K562 (cell line): ENCODE results near the gene ARL17B.
"Not testable (repeated sequence)": the region's sequence is repeated elsewhere in the genome, so short reads cannot be mapped to it uniquely, and the experiment has no call there.

ENCODE experiments used
- BRF1 ChIP-seq: IDR thresholded peaks from 3 replicates; pipeline ENCODE4 v1.6.1; 2011; ENCODE audit warnings: borderline replicate concordance, mild to moderate bottlenecking; ENCODE audit not compliant: insufficient read length; ENCODE audit errors: extremely low read depth
- GABPA ChIP-seq: fragments of 200-800 bp; sonication (Bioruptor generic); conservative IDR thresholded peaks from 2 replicates; pipeline ENCODE4 v1.6.1; 2016; ENCODE audit warnings: low read depth, missing genetic modification characterization, missing compliant biosample characterization
- MEF2A ChIP-seq: IDR thresholded peaks from 2 replicates; pipeline ENCODE4 v1.6.1; 2011; ENCODE audit warnings: low read depth, mild to moderate bottlenecking, low read length, moderate library complexity; ENCODE audit not compliant: control insufficient read depth
- PTBP1 ChIP-seq: fragments of 200-400 bp; formaldehyde crosslinking; IDR thresholded peaks from 2 replicates; pipeline ENCODE4 v1.6.1; 2017; ENCODE audit warnings: low read depth, low read length
- RFX5 ChIP-seq: IDR thresholded peaks from 2 replicates; pipeline ENCODE4 v1.6.1; 2011; ENCODE audit warnings: low read depth, mild to moderate bottlenecking, improper control_type of control experiment, low read length
- SLC30A9 ChIP-seq: fragments of 250-450 bp; sonication (Bioruptor Pico); IDR thresholded peaks from 2 replicates; pipeline ENCODE4 v1.8.0; 2022; ENCODE audit warnings: mild to moderate bottlenecking, moderate library complexity
- SREBF2 ChIP-seq: sonication (generic); formaldehyde crosslinking; IDR thresholded peaks from 2 replicates; pipeline ENCODE4 v1.4.0; 2020; ENCODE audit warnings: mild to moderate bottlenecking, missing genetic modification reagents
- ZNF507 ChIP-seq: conservative IDR thresholded peaks from 2 replicates; pipeline ENCODE4 v1.6.1; 2017; ENCODE audit warnings: missing genetic modification characterization, missing compliant biosample characterization
- TF ChIP-seq, protein P1 (sequence below): fragments of 450-650 bp; IDR thresholded peaks from 2 replicates; pipeline ENCODE4 v1.6.1; 2017; ENCODE audit warnings: antibody characterized with exemption, mild to moderate bottlenecking

DNA sequence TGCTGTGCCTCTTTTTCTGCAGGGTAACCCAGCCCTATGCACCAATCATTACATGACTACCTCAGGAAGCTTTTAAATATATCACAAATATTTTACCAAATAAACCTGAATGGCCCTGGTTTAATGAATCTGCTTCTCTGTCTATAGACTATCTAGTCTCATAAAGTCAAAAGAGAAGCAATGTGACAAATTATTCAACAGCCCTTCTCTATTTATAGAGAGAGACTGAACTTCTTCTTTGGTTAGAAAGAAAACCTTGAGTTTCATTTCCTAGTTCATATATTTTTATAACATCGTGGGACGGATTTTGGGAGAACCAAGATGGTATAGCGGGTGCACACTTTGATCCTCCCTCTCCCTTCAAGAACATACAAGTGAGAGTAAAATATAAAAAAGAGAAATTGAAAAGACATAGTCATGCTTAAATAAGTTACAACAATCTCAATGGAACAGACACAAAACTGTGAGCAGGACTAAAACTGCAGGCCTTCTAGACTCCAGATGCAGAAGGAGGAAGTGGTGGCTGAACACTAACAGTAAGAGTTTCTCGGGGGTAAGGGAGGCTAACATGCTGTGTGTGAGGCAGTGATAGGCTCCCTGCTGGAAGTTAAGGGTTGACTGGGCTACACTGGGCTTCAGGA is 70.5 kb downstream of the ARL17B start:
- not testable (repeated sequence) for TF ChIP-seq ZNF507; RFX5; PTBP1; SLC30A9 (CRISPR knock-in tag); SREBF2 (CRISPR knock-in tag); GABPA (tag); MEF2A; BRF1
- TF ChIP-seq, protein P1, sequence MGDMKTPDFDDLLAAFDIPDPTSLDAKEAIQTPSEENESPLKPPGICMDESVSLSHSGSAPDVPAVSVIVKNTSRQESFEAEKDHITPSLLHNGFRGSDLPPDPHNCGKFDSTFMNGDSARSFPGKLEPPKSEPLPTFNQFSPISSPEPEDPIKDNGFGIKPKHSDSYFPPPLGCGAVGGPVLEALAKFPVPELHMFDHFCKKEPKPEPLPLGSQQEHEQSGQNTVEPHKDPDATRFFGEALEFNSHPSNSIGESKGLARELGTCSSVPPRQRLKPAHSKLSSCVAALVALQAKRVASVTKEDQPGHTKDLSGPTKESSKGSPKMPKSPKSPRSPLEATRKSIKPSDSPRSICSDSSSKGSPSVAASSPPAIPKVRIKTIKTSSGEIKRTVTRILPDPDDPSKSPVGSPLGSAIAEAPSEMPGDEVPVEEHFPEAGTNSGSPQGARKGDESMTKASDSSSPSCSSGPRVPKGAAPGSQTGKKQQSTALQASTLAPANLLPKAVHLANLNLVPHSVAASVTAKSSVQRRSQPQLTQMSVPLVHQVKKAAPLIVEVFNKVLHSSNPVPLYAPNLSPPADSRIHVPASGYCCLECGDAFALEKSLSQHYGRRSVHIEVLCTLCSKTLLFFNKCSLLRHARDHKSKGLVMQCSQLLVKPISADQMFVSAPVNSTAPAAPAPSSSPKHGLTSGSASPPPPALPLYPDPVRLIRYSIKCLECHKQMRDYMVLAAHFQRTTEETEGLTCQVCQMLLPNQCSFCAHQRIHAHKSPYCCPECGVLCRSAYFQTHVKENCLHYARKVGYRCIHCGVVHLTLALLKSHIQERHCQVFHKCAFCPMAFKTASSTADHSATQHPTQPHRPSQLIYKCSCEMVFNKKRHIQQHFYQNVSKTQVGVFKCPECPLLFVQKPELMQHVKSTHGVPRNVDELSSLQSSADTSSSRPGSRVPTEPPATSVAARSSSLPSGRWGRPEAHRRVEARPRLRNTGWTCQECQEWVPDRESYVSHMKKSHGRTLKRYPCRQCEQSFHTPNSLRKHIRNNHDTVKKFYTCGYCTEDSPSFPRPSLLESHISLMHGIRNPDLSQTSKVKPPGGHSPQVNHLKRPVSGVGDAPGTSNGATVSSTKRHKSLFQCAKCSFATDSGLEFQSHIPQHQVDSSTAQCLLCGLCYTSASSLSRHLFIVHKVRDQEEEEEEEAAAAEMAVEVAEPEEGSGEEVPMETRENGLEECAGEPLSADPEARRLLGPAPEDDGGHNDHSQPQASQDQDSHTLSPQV = not testable (repeated sequence)
